GM18873 (cell line): ENCODE measurements around the gene NEURL3.
A peak's percentile ranks its signal among the peaks of the same experiment; 100 is the strongest.
"Not testable (repeated sequence)": the region's sequence is repeated elsewhere in the genome, so short reads cannot be mapped to it uniquely, and the experiment has no call there.

ENCODE experiments used
- ATAC-seq: cut with Tn5 transposase; IDR thresholded peaks from one replicate; pipeline ENCODE4 v1.9.1; 2021; ENCODE audit warnings: mild to moderate bottlenecking, moderate library complexity, moderate number of reproducible peaks; ENCODE audit not compliant: unreplicated experiment, low FRiP score

Gene NEURL3

DNA sequence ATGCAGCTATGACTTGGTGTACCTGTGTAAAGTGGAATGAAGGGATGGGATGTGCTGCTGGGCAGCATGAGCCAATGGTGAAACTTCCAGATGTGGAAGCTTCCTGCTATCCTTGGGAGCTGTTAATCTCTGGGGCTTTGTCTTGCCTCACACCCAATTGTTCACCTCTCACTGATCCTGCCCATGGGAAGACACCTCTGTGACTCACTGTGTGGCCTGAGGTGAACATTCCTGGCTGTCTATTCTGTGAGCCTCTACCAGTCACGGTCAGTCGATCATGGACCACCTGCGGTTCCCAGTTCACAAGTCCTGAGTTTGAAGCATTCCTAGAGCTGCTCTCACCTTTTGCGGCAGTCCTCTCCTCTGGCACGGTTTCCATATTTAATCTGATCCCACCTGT is 12.1 kb downstream of the NEURL3 start:
- no peak for ATAC-seq

- no peak for ATAC-seq
Measured at GRCh38 chr2:96491860-96492497, 13.2 kb downstream of the NEURL3 start.

GRCh38 chr2:96489663-96490062 is 15.5 kb downstream of the NEURL3 start:
- no peak for ATAC-seq

DNA sequence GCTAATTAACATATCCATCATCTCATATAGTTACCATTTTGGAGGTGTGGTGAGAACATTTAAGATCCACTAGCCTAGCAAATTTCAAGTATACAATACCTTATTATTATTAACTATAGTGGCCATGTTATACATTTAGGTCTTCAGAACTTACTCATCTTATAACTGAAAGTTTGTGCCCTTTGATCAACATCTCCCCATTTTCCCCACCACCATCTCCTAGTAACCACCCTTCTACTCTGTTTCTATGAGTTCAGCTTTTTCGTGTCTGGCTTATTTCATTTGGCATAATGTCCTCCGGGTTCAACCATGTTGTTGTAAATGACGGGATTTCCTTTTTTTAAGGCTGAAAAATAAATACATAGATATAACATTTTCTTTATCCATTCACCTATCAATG is 15.9 kb downstream of the NEURL3 start:
- ATAC-seq, result no peak

DNA sequence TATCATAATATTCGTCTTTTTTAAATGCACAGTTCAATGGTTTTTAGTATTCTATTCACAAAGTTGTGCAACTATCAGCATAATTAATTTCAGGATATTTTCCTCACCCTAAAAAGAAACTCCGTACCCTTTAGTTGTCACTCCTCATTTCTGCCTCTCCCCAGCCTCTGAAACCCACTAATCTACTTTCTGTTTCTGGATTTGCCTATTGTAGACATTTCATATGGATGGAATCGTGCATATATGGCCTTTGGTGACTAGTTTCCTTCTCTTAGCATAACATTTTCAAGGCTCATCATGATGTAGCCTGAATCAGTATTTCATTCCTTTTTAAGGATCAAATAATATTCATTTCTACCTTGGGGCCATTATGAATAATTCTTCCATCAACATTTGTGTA is 18.5 kb downstream of the NEURL3 start:
- ATAC-seq, result no peak

DNA sequence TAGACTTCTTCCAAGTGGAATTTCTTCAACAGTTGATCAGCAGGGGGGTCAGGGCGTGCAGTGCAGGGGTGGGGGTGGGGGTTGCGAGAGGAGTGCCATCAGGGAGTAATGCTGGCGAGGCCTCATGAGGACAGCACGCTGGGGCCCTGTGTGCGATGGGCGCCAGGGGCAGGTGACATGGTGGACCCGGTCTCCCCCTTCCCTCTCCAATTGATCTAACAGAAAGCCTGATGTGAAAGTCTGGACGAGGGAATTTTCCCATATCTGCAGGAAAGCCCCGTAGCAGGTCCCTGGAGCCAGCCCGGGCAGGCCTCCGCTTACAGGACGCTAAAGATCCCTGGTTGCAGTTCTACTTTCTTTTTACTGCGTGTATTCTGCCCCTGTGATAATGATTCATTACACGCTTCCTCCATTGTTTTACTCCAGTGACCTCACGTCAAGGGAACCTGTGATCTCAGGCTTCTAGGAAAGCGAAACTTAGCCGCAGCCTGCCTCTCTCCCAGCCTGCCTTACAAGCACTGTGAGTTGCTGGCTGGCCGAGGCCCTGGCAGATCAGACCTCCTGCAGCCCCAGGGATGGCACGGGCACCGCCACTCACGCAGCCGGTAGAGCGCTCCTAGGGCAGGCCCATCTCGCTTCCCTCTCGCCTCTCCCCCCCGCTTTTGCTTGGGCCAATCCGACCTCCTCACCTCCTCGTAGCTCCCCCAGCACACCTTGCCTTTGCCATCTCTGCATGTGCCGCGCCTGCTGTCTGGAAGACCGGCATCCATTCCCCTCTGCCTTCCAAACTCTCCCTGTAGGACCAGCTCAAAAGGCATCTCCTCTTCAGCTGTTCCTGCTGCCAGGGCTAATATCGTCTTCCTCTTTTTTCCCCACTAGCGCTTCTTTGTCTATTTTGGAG is 19.2 kb downstream of the NEURL3 start:
- ATAC-seq, result peak; percentile 85

DNA sequence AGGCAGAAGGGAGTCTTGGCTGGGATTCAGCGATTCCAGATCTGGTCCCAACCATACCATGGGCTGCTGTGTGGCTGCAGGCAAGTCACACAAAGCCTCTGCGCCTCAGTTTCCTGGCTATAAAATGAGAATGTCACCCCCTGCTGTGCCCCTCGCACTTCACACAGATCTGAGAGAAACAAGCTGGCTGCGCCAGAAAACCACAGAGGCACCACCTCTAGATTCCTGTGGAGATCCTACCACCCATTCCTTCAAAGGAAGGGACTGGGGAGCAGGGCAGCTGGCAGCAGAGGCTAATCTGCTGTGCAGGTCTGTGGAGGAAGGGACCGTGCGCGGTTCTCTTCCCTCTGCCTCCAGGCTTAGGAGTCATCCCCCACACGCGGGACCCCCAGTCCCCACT is 19.8 kb downstream of the NEURL3 start:
- ATAC-seq, result no peak

DNA sequence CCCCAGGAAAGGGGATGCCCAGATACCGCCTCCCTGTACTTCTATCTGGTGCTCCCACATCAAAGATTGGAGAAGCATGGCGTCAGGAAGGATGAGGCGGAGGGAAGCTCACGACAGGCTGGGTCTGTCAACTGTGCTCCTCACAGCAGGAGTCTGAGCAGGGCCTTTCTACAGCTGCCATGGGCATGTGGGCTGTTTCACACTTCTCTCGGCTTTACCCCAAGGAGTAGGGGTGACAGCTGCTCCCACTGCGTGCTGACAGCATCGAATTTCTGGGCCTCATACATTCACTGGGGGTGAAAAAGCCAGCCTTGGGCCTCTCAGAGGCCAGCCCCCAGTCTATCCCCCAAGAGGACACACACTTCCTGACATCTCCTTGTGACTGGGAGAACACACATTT is 21.1 kb downstream of the NEURL3 start:
- no peak for ATAC-seq

DNA sequence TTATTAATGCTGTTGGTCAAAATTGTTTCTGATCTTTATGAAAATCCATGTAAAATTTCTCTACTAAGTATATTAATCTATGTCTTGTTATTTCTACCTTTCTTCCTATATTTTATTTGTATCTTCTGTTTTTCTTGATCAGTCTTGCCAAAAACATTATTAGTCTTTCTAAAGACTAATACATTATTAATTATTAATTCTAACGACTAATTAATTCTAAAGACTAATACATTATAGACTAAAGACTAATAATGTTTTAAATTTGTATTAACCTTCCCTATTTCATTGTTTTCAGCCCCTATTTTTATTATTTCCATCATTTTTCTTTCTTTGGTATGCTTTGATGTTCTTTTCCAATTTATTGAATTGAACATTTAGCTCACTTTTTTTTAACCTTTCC is 27.7 kb downstream of the NEURL3 start:
- no peak for ATAC-seq

DNA sequence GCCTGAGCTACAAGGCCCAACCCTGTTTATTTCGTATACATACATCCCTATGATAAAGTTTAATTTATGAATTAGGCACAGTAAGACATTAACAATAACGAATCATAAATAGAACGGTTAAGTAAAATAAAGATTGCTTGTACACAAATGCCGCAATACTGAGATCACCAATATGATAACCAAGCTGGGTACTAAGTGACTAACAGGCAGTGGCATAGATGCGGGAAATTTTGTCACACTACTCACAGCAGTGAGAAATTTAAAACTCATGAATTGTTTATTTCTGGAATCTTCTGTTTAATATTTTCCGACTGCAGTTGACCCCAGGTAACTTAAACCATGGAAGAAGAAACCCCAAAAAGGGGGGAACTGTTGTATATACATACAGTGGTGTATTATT is 33.4 kb downstream of the NEURL3 start:
- ATAC-seq, result no peak

DNA sequence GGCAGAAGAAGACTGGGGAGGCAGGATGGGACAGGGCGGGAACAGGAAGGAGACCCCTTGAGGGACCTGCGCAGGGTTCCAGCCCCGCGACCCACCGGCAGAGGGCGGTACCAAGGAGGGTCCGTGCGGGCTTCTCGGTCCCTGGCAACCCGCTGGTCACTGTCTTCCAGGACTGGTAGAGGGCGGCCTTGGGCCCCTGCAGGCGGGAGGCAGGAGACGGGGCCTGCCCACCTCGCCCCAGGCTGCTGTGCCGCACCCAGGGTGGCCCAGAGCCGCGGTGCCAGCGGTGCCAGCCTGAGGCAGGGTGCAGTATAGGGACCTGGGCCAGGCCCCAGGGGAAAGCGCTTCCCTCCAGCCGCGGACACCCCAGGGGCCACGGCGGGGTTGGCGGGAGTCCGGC is 34.5 kb downstream of the NEURL3 start:
- no peak for ATAC-seq

DNA sequence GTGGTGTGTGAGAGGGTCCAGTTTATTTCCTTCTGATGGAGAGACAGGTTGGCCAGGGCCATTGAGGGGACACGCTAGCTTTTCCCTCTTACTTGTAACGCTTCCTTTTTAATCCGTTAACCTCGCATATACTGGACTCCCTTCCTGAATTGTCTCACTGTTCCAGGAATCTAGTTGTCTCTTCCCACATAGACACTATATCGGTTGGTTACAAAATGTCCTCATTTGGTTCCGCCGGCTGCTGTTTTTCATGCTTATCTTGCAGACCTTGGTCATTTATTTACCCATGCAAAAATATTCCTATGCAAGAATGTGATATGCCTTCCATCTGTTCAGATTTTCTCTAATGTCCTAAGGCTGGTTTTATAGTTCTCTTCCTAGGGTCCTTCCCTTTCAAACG is 35.0 kb downstream of the NEURL3 start:
- no peak for ATAC-seq

DNA sequence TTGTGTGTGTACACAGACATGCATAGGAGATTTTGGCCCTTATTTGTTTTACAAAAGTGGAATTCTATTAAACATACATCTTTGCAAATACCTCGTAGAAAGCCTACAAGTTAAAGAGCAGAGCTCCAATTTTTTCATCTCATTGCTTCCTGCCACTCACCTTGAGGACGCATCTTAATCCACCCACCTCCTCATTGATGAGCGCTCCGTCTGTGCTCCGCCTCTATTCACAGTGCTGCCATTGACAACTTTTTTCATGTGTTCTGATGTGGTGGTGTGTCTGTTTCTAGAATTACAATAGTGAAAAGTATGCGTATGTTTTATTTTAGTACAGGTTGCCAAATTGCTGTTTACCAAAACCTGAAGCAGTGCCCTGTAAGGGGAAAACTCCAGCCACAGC is 36.3 kb downstream of the NEURL3 start:
- no peak for ATAC-seq

- no peak for ATAC-seq
Measured at GRCh38 chr2:96464651-96465050, 40.5 kb downstream of the NEURL3 start.

DNA sequence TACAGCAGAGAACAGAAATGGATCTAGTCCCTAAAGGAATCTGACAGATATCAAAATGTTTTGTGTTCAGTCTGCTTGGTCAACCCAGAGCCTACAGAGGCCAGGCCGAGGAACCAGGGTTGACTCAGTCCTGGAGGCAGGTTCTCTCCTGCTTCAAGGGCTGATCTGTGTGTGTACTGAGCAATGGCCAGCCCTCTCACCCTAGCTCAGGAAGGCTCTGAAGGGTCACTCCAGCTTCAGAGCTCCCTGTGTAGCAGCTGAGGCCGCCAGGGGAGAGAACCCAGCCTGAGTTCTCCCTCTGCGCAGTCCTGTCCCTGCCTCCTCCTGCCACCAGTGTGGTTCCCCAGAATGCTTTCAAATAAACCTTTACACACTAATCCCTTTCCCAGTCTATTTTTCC is 41.1 kb downstream of the NEURL3 start:
- no peak for ATAC-seq

- no peak for ATAC-seq
Measured at GRCh38 chr2:96463119-96463518, 42.0 kb downstream of the NEURL3 start.

DNA sequence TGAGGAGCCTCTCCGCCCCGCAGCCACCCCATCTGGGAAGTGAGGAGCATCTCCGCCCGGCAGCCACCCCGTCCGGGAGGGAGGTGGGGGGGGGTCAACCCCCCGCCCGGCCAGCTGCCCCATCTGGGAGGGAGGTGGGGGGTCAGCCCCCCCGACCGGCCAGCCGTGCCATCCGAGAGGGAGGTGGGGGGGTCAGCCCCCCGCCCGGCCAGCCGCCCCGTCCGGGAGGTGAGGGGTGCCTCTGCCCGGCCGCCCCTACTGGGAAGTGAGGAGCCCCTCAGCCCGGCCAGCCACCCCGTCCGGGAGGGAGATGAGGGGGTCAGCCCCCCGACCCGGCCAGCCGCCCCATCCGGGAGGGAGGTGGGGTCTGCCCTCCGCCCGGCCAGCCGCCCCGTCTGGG is 43.5 kb downstream of the NEURL3 start:
- ATAC-seq, result not testable (repeated sequence)

DNA sequence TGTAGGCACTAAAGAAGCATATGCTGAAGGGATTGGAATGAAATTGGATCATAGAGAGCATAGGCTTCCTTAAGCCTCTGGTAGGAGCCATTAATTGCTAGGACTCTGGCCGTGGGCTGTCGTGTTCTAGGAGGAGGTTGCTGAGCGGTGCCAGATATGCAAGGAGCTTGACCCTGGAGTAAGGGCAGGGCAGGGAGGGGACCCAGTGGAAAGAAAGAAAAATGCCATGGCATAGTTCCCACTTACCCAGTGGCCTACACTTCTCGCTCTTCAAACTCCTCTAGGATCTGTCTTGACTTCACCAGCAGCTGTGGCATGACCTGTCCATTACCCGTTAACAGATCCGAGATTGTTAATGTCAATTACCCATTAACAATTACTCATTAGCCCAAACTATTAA is 53.1 kb downstream of the NEURL3 start:
- no peak for ATAC-seq

DNA sequence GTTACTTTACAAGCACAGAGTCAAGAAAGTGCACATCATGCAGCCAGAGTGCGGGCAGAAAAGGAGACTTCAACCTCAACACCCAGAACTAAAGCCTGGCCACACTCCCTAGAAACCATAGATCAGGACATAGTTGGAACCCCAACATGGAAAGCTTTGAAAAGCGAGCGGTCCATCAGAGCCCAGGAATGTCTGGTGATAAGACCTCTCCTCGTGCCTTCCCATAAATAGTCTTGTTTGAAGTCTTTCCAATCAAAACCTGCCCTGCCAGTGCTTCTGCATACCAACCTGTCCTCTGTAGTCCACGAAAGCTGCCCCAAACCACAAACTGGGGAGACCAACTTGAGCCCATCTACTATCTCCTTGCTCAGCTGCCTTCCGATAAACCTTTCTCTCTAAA is 55.5 kb downstream of the NEURL3 start:
- ATAC-seq, result no peak

DNA sequence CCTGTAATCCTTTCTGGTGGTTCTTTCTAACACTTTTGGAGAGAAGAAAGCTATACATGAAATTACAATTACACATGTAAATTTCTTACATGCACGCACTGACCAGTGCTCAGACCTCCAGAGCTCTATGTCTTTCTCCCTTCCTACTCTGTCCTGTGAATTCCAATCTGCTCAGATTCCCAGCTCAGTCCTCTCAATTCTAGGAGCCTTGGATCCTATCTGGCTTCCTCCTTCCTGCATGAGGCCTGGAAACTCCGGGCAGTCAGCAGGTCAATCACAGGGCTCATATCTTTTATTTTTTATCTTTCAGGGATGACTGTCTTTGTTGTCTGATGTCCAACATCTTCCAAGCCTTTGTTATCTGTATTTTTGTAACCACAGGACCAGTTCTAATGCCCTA is 56.0 kb downstream of the NEURL3 start:
- no peak for ATAC-seq

GRCh38 chr2:96447726-96448125 is 57.4 kb downstream of the NEURL3 start:
- no peak for ATAC-seq
